Ishikawa (cell line): ENCODE data around the gene C1orf115.

Experiments used
- CEBPB ChIP-seq: IDR thresholded peaks from 2 replicates; pipeline ENCODE4 v1.6.1; 2012
- CREB1 ChIP-seq: IDR thresholded peaks from 2 replicates; pipeline ENCODE4 v1.6.1; 2012; ENCODE audit warnings: low read depth
- EGR1 ChIP-seq: IDR thresholded peaks from 2 replicates; pipeline ENCODE4 v1.6.1; 2012
- EP300 ChIP-seq: IDR thresholded peaks from 2 replicates; pipeline ENCODE4 v1.6.1; 2012; ENCODE audit warnings: borderline replicate concordance
- FOXM1 ChIP-seq: IDR thresholded peaks from 2 replicates; pipeline ENCODE4 v1.6.1; 2012; ENCODE audit warnings: low read depth, borderline replicate concordance
- NFIC ChIP-seq: IDR thresholded peaks from 2 replicates; pipeline ENCODE4 v1.6.1; 2012
- RAD21 ChIP-seq: IDR thresholded peaks from 2 replicates; pipeline ENCODE4 v1.6.1; 2012; ENCODE audit warnings: low read depth
- TAF1 ChIP-seq: IDR thresholded peaks from 2 replicates; pipeline ENCODE4 v1.6.1; 2012; ENCODE audit warnings: low read depth, mild to moderate bottlenecking
- TCF12 ChIP-seq: IDR thresholded peaks from 2 replicates; pipeline ENCODE4 v1.6.1; 2012; ENCODE audit warnings: low read depth
- TEAD4 ChIP-seq: IDR thresholded peaks from 2 replicates; pipeline ENCODE4 v1.6.1; 2012
- YY1 ChIP-seq: IDR thresholded peaks from 2 replicates; pipeline ENCODE4 v1.6.1; 2012; ENCODE audit warnings: low read depth
- ZBTB7A ChIP-seq: IDR thresholded peaks from 2 replicates; pipeline ENCODE4 v1.6.1; 2012; ENCODE audit warnings: low read depth
- TF ChIP-seq, protein P1 (sequence below): IDR thresholded peaks from 2 replicates; pipeline ENCODE4 v1.6.1; 2012
- TF ChIP-seq, protein P2 (sequence below): IDR thresholded peaks from 2 replicates; pipeline ENCODE4 v1.6.1; 2012; ENCODE audit warnings: low read depth, mild to moderate bottlenecking
- TF ChIP-seq, protein P3 (sequence below): IDR thresholded peaks from 2 replicates; pipeline ENCODE4 v1.6.1; 2012

The C1orf115 gene

DNA sequence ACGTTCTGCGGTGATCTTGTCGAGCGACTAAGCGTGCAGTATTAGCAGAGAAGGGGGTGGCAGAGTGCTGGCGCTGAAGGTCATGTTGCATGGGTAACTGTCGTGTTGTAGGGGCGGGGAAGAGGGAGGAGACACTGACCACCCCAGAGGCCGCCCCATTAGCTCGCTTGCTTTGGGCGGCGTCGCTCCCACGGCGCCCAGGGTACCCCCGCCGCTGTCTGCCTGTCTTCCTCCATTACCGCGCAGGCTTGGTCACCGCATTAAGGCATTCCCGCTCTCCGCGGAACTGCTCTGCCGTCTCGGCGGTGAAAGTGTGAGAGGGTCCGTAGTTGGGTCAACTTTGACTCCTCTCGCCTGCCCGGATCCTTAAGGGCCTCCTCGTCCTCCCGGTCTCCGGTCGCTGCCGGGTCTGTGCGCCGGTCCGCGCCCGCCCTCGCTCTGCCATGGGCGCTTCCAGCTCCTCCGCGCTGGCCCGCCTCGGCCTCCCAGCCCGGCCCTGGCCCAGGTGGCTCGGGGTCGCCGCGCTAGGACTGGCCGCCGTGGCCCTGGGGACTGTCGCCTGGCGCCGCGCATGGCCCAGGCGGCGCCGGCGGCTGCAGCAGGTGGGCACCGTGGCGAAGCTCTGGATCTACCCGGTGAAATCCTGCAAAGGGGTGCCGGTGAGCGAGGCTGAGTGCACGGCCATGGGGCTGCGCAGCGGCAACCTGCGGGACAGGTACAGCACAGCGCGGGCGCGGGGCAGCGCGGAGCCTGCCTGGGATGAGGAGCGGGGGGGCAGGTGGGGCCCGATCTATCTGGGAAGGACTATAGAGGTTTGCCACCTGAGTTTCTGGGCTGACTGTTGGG lies 58.1 kb downstream of the C1orf115 start, which contains the start of gene MTARC2:
Gene MTARC2 (plus strand): TSS at position 234 of the 846 bp plus-strand sequence. CDS start 210 bp downstream, at position 444.
- TF ChIP-seq, protein P1, sequence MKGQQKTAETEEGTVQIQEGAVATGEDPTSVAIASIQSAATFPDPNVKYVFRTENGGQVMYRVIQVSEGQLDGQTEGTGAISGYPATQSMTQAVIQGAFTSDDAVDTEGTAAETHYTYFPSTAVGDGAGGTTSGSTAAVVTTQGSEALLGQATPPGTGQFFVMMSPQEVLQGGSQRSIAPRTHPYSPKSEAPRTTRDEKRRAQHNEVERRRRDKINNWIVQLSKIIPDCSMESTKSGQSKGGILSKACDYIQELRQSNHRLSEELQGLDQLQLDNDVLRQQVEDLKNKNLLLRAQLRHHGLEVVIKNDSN, result no peak
- TF ChIP-seq, protein P2, sequence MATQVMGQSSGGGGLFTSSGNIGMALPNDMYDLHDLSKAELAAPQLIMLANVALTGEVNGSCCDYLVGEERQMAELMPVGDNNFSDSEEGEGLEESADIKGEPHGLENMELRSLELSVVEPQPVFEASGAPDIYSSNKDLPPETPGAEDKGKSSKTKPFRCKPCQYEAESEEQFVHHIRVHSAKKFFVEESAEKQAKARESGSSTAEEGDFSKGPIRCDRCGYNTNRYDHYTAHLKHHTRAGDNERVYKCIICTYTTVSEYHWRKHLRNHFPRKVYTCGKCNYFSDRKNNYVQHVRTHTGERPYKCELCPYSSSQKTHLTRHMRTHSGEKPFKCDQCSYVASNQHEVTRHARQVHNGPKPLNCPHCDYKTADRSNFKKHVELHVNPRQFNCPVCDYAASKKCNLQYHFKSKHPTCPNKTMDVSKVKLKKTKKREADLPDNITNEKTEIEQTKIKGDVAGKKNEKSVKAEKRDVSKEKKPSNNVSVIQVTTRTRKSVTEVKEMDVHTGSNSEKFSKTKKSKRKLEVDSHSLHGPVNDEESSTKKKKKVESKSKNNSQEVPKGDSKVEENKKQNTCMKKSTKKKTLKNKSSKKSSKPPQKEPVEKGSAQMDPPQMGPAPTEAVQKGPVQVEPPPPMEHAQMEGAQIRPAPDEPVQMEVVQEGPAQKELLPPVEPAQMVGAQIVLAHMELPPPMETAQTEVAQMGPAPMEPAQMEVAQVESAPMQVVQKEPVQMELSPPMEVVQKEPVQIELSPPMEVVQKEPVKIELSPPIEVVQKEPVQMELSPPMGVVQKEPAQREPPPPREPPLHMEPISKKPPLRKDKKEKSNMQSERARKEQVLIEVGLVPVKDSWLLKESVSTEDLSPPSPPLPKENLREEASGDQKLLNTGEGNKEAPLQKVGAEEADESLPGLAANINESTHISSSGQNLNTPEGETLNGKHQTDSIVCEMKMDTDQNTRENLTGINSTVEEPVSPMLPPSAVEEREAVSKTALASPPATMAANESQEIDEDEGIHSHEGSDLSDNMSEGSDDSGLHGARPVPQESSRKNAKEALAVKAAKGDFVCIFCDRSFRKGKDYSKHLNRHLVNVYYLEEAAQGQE, result no peak
- TF ChIP-seq EGR1, result 0 out of 2 replicates have a peak, but pooled peaks have one; percentile 21
- peak; percentile 73 for TF ChIP-seq TAF1
- peak; percentile 41; the same call in 1 of the 2 replicates for TF ChIP-seq ZBTB7A
- no peak for TF ChIP-seq EP300
- TF ChIP-seq CREB1, result no peak
- no peak for TF ChIP-seq TCF12
- no peak for TF ChIP-seq NFIC
- TF ChIP-seq CEBPB, result no peak
- TF ChIP-seq, protein P3, sequence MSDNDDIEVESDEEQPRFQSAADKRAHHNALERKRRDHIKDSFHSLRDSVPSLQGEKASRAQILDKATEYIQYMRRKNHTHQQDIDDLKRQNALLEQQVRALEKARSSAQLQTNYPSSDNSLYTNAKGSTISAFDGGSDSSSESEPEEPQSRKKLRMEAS, result peak; percentile 62
- TF ChIP-seq FOXM1, result no peak
- no peak for TF ChIP-seq RAD21
- TF ChIP-seq YY1, result peak; percentile 76; the same call in 1 of the 2 replicates
- TF ChIP-seq TEAD4, result no peak
